ENCODE data around the gene DIPK1C. TPM values are rescaled to one million over a fixed set of nuclear protein-coding genes. Genes with fewer than 3 reads are reported as not detected.

DIPK1C gene
- total RNA-seq, 1 donor from 2014 or later = not detected

- intact Hi-C loops (cut with DNase I) = loop anchor here (5.0 kb wide), 1 partner anchor 100 kb away; the partner anchor contains the start of gene ZNF407
- Histone ChIP-seq H3K36me3 (peaks cover 0 to 14% of the 10 kb centered on the region in 2 donors), H3K4me1 (peaks cover 37% of the 10 kb centered on the region), H3K4me3 (peak overlapping the region; percentile 84 to 99), H3K27ac (no peak overlapping the region), H3K9me3 (no peaks in the 10 kb centered on the region), H3K27me3 (no peaks in the 10 kb centered on the region)
- DNase-seq (ENCODE audit: extremely low spot score in 2 of 2) = no peak
- TF ChIP-seq, protein P1, sequence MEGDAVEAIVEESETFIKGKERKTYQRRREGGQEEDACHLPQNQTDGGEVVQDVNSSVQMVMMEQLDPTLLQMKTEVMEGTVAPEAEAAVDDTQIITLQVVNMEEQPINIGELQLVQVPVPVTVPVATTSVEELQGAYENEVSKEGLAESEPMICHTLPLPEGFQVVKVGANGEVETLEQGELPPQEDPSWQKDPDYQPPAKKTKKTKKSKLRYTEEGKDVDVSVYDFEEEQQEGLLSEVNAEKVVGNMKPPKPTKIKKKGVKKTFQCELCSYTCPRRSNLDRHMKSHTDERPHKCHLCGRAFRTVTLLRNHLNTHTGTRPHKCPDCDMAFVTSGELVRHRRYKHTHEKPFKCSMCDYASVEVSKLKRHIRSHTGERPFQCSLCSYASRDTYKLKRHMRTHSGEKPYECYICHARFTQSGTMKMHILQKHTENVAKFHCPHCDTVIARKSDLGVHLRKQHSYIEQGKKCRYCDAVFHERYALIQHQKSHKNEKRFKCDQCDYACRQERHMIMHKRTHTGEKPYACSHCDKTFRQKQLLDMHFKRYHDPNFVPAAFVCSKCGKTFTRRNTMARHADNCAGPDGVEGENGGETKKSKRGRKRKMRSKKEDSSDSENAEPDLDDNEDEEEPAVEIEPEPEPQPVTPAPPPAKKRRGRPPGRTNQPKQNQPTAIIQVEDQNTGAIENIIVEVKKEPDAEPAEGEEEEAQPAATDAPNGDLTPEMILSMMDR (IDR thresholded peaks at IDR 0.05) = no peak
- no peak for TF ChIP-seq POLR2AphosphoS5 (IDR thresholded peaks at IDR 0.05; ENCODE audit: insufficient read depth in 1 of 2, low read depth in 1 of 2)
- TF ChIP-seq POLR2A (IDR thresholded peaks at IDR 0.05) = no peak
Measured at GRCh38 chr18:74497324-74497676, 40.2 kb upstream of the DIPK1C start.

GRCh38 chr18:74496508-74497323, 39.6 kb upstream of the DIPK1C start:
- H3K36me3 ChIP-seq = peaks cover 0 to 8% of the 10 kb centered on the region in 2 donors
- no peak for TF ChIP-seq POLR2AphosphoS5 (IDR thresholded peaks at IDR 0.05; ENCODE audit: insufficient read depth in 1 of 2, low read depth in 1 of 2)
- H3K27me3 ChIP-seq = no peaks in the 10 kb centered on the region
- DNase-seq (ENCODE audit: extremely low spot score in 2 of 2) = no peak
- peak overlapping the region; percentile 93 for H3K27ac ChIP-seq
- H3K9me3 ChIP-seq = no peaks in the 10 kb centered on the region
- H3K4me1 ChIP-seq = peaks cover 34% of the 10 kb centered on the region
- intact Hi-C loops (cut with DNase I) = loop anchor here (5.0 kb wide), 1 partner anchor 101 kb away; the partner anchor contains the start of gene ZNF407
- peak overlapping the region; percentile 84 to 99 for H3K4me3 ChIP-seq

GRCh38 chr18:74495581-74496507, 38.7 kb upstream of the DIPK1C start, which contains the start of gene CNDP2:
Gene CNDP2 (plus strand): TSS chr18:74496363. CDS start chr18:74499974, 3,611 bp downstream.
- TF ChIP-seq, protein P1 (IDR thresholded peaks at IDR 0.05) = peak in 1 of 3 experiments; percentile 7
- TF ChIP-seq POLR2AphosphoS5 (IDR thresholded peaks at IDR 0.05; ENCODE audit: insufficient read depth in 1 of 2, low read depth in 1 of 2) (peak; percentile 95 to 98), POLR2A (IDR thresholded peaks at IDR 0.05) (peak in 1 of 2 donors; percentile 91)
- intact Hi-C loops (cut with DNase I) = loop anchor here (5.0 kb wide), 1 partner anchor 101 kb away; the partner anchor contains the start of gene ZNF407
- H3K27ac ChIP-seq = peak within 1 kb of the TSS; percentile 93
- no peaks in the 10 kb centered on the region for H3K9me3 ChIP-seq
- peak within 1 kb of the TSS; percentile 84 to 99 for H3K4me3 ChIP-seq
- H3K36me3 ChIP-seq = no peaks in the 10 kb centered on the region
- peaks cover 32% of the 10 kb centered on the region for H3K4me1 ChIP-seq
- peak; percentile 99 to 100 for DNase-seq (ENCODE audit: extremely low spot score in 2 of 2)
- H3K27me3 ChIP-seq = no peaks in the 10 kb centered on the region

DNA sequence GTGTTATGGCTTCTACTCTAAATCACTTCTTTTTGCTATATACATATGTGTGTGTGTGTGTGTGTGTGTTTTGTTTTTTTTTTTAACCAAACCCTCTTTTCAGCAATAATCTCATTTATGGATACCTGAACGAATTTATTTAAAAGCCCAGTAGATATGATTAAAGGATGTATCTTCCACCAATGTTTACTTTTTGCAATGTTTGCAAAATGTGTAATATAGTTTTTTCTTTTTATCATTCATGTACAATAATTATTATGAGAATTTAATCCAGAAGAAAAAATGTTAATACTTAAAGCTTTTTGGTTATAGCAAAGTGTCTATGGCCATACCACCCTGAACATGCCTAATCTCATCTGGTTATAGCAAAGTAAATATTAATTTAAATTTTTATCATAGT, 37.4 kb upstream of the DIPK1C start:
- Histone ChIP-seq H3K9me3 (no peaks in the 10 kb centered on the region), H3K27ac (no peak overlapping the region), H3K4me3 (no peak overlapping the region), H3K4me1 (peaks cover 27% of the 10 kb centered on the region), H3K27me3 (no peaks in the 10 kb centered on the region), H3K36me3 (no peaks in the 10 kb centered on the region)
- TF ChIP-seq POLR2A (IDR thresholded peaks at IDR 0.05) = no peak
- intact Hi-C loops (cut with DNase I) = no loop called here
- DNase-seq (ENCODE audit: extremely low spot score in 2 of 2) = no peak

DNA sequence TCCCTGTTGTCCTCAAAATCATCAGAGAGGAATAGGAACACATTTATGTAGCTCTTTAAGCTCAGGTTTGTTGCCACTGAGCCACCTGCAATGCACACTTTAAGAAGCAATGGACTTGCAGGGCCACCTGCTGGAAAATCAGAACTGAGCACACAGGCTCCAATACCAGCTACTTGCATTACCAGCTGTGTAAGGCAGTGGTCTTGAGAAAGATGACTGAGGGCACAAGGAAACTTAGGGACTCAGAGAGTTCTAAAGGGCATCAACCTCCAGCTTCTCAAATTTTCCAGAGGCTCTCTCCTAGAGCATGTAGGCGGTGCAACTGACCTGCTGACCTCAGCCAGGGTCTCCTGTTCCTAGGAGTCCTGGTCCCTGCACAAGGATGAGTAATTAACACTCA, 36.6 kb upstream of the DIPK1C start:
- intact Hi-C loops (cut with DNase I) = no loop called here
- Histone ChIP-seq H3K9me3 (no peaks in the 10 kb centered on the region), H3K4me3 (no peak overlapping the region), H3K27ac (no peak overlapping the region), H3K4me1 (peaks cover 20% of the 10 kb centered on the region), H3K27me3 (no peaks in the 10 kb centered on the region), H3K36me3 (no peaks in the 10 kb centered on the region)
- TF ChIP-seq, protein P1 (IDR thresholded peaks at IDR 0.05) = peak; percentile 8 to 57 (median 35)
- TF ChIP-seq POLR2AphosphoS5 (IDR thresholded peaks at IDR 0.05; ENCODE audit: insufficient read depth in 1 of 2, low read depth in 1 of 2) = peak in 1 of 2 donors; percentile 58
- no peak for TF ChIP-seq POLR2A (IDR thresholded peaks at IDR 0.05)
- DNase-seq (ENCODE audit: extremely low spot score in 2 of 2) = peak; percentile 58 to 86

All from vagina (tissue), 2 donors.